Stimulated activated CD4-positive, alpha-beta T cell treated with anti-CD3 and anti-CD28 coated beads, Interleukin-2, amount 100 ng/mL, for 24 hours (primary cell): ENCODE measurements around the gene LRRK2.
"Not testable (repeated sequence)": the region's sequence is repeated elsewhere in the genome, so short reads cannot be mapped to it uniquely, and the experiment has no call there.

Source experiments
- DNase-seq, 2 donors: peaks; one replicate each; pipeline ENCODE4 v3.0.0-alpha.2; 2020

The LRRK2 gene

DNA sequence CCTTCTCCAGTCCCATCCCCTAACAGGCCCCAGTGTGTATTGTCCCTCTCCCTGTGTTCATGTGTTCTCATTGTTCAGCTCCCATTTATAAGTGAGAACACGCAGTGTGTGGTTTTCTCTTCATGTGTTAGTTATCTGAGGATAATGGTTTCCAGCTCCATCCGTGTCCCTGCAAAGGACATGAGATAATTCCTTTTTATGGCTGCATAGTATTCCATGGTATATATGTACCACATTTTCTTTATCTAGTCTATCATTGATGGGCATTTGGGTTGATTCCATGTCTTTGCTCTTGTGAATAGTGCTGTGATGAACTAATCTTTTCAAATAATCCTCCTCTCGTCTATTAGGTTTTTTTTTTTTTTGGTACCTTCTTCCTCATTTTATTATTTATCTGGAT is 25.9 kb downstream of the LRRK2 start:
- not testable (repeated sequence) for DNase-seq

DNA sequence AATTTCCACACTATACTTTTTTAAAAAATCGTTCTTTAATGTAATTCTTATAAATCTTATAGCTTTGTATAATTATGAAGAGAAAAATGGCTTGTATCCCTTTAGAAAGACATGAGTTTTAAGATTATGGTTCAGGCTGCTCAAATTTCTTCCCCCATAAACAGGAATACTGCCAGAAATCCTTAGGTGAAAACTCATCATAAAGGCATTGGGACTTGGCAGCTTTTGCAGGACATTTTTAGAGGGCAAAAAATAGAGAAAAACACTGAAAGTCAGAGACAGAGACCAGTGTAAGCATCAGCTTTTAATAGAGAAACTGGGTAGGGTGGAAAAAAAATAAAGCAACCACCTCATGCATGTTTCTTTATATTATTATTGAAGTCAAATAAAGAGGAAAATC is 29.1 kb downstream of the LRRK2 start:
- DNase-seq = no peak

- DNase-seq = no peak
These were observed 29.8 kb downstream of the LRRK2 start for GRCh38 chr12:40254455-40255085.

GRCh38 chr12:40258371-40258770 is 33.6 kb downstream of the LRRK2 start:
- DNase-seq = no peak

DNA sequence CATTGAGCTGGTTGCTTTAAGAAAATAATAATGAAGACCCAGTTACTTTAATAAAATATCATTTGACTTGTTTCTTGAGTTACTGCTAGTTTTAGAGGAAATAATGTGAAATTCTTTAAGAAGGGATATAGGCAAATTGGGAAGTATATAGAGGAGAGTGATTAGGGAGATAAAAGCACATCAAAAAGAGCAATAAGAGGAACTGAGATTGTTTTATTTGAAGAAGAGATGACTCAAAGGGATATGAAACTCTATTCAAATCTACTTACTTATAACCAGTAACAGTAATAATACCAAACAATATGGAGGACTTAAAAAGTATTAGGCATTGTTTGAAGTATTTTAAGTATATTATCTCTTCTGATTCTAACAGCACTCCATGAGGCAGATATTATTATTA is 37.1 kb downstream of the LRRK2 start:
- no peak for DNase-seq

- no peak for DNase-seq
These were observed 37.9 kb downstream of the LRRK2 start for GRCh38 chr12:40262657-40263056.

DNA sequence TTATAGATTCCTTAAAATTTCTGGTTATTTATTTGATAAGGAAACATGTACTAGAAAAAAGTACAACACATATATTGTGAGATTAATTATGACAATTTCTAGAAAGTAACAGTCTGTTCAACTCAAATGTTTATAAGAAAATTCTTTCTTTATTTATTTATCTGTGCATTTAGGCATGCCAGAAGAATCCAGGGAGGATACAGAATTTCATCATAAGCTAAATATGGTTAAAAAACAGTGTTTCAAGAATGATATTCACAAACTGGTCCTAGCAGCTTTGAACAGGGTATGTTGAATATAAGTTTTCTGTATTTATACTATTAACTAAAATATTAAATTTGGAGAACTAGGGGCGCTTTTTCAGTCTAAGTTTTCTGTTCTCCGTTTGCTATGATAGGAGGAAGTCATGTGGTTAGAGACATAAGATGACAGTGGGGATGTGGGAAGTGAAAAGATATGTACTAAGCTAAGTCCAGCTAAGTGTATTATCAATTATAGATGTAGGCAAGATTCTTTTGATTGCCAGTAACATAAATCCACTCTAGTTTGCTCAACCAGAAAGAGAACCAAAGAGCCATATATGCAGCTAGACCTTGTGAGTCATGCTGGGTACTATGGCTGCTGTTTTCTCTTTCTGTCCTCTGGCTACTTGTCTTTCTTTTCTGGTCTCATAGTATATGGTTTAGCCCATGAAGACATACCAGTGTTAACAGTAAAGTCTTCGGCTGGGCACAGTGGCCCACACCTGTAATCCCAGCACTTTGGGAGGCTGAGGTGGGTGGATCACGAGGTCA is 39.0 kb downstream of the LRRK2 start:
- no peak for DNase-seq

DNA sequence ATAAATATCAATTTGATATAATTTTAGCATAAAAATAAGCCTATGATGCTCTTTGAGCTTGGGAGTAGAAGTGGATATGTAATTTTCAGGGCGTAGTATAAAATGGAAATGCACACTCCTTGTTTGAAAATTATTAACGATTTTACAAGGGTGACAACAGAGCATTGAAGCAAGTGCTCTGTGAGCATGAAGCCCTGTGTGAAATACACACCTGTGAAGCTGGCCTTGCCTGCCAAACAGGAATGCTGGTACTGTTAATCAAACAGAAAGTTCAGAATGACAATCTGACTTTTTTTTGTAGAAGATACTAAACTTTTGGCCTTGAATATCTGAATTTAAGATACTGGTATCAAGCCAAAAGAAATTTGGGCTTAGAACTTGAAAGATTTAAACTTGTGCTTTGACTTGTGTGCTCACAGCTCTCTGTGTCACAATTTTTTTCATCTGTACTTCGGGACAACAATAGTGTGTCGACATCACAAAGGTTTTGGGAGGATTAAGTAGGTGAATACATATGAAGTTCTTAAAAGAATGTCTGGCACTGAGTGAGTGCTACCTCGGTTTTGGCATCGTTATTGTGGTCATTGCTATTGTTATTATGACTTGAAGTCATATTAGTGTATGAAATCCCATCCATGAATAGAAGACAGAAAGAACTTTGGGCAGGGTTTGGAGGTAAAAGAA is 47.3 kb downstream of the LRRK2 start:
- no peak for DNase-seq

DNA sequence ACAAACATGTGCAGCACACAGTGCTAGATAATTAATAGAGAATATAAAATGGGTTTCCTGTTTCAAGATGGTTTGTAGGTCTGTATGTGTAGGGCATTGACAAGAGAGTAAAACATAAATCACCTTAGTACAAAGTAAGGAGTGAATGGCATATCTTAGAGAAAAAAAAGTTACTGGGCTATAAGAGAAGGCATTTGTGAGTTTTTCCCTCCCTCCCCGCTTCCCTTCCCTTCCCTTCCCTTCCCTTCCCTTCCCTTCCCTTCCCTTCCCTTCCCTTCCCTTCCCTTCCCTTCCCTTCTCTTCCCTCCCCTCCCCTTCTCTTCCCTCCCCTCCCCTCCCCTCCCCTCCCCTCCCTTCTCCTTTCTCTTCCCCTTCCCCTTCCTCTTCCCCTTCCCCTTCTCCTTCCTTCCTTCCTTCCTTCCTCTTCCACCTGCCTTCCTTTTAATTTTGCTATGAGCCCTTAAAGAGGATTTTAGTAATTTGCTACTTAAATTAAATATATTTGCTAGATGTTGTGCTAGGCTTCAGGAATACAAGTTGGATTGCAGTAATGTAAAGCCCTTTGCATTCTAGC is 57.1 kb downstream of the LRRK2 start:
- no peak for DNase-seq

- DNase-seq = no peak
These were observed 61.8 kb downstream of the LRRK2 start for GRCh38 chr12:40286583-40286982.

GRCh38 chr12:40287369-40287975 is 62.7 kb downstream of the LRRK2 start:
- no peak for DNase-seq

DNA sequence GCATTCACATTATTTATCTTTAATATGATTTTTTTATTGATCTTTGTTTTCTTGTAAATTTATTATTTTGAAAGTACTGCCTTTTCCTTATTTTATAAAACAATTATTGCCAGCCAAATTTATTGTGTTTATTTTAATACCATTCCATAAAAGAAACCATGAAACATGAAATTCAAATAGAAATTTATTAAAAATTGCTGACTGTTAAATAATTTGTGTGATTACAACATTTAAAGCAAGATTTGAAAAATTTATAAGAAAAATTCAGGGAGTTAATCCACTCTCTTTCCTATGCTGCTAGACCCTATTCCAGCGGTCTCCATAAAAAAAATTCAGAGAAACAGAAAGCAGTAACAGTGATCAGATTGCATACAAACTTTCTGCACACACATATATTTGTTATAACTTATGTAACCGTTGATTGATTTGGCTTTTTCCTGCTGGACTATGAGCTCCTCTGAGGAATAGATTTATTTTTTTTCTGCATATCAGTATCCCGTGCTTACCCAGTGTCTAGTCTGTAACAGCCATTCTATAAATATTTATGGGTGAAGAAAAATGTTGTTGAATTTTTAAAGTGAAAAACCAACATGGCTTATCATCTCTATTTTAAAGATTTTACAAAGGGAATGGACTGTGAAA is 68.1 kb downstream of the LRRK2 start:
- no peak for DNase-seq

GRCh38 chr12:40298341-40298740 is 73.5 kb downstream of the LRRK2 start:
- no peak for DNase-seq

- no peak for DNase-seq
These were observed 75.7 kb downstream of the LRRK2 start for GRCh38 chr12:40300490-40300889.

- DNase-seq = no peak
These were observed 84.2 kb downstream of the LRRK2 start for GRCh38 chr12:40309001-40309400.

- DNase-seq = no peak
These were observed 85.4 kb downstream of the LRRK2 start for GRCh38 chr12:40310211-40310610.

- no peak for DNase-seq
These were observed 87.4 kb downstream of the LRRK2 start for GRCh38 chr12:40312196-40312595.

GRCh38 chr12:40312982-40313576 is 88.3 kb downstream of the LRRK2 start:
- no peak for DNase-seq

DNA sequence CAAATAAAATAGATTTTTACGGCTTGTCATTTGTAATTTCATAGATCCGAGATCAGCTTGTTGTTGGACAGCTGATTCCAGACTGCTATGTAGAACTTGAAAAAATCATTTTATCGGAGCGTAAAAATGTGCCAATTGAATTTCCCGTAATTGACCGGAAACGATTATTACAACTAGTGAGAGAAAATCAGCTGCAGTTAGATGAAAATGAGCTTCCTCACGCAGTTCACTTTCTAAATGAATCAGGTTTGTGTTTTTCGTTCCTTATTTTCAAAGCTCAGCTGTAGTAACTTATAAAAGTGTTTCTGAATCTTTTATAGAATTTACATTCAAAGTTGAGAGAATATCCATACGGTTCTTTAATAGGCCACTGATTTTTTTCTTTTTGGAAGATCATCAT is 89.1 kb downstream of the LRRK2 start:
- DNase-seq = no peak

DNA sequence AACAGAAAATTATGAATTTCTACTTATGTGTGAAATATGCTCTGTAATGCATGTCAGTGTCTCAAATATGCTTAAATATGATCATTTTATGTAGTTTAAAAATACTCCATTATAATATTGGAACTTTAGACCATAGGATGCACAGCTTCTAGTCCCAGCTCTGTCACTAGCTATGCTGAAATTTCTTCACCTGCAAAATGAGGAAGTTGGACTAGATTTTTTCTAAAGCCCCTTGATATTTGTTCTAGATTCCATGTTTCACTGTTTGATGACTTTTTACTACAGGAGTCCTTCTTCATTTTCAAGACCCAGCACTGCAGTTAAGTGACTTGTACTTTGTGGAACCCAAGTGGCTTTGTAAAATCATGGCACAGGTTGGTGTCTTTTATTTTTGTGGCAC is 90.1 kb downstream of the LRRK2 start:
- no peak for DNase-seq

GRCh38 chr12:40315375-40315774 is 90.6 kb downstream of the LRRK2 start:
- no peak for DNase-seq

GRCh38 chr12:40324261-40324660 is 99.5 kb downstream of the LRRK2 start:
- DNase-seq = no peak
